AG09309 (cell line): ENCODE measurements around the gene SLC25A12.

Experiments used
- DNase-seq: peaks from one replicate; pipeline ENCODE4 v3.0.0-alpha.2; 2010; ENCODE audit warnings: low read depth
- H3K4me3 ChIP-seq: 2 replicates; pipeline ENCODE4 v1.5.1; 2011; ENCODE audit warnings: mild to moderate bottlenecking, low read depth, low read length, moderate library complexity; ENCODE audit not compliant: control insufficient read depth
- CTCF ChIP-seq: IDR thresholded peaks from 2 replicates; pipeline ENCODE4 v1.5.1; 2011; ENCODE audit warnings: mild to moderate bottlenecking, low read depth, low read length, inconsistent platforms; ENCODE audit not compliant: insufficient read depth, control insufficient read depth; ENCODE audit errors: missing control alignments

SLC25A12 gene

GRCh38 chr2:171878481-171878993 is 15.5 kb downstream of the SLC25A12 start:
- no peak for TF ChIP-seq CTCF
- no peak overlapping the region for H3K4me3 ChIP-seq
- DNase-seq = peak; percentile 39

- TF ChIP-seq CTCF = no peak
- H3K4me3 ChIP-seq = no peak overlapping the region
- no peak for DNase-seq
These were observed 19.1 kb downstream of the SLC25A12 start for GRCh38 chr2:171874963-171875362.

GRCh38 chr2:171874517-171874916 is 19.5 kb downstream of the SLC25A12 start:
- TF ChIP-seq CTCF = no peak
- no peak overlapping the region for H3K4me3 ChIP-seq
- DNase-seq = no peak

- TF ChIP-seq CTCF = no peak
- H3K4me3 ChIP-seq = no peak overlapping the region
- DNase-seq = no peak
These were observed 29.6 kb downstream of the SLC25A12 start for GRCh38 chr2:171864357-171864985.

GRCh38 chr2:171862501-171862900 is 31.5 kb downstream of the SLC25A12 start:
- no peak for DNase-seq
- no peak overlapping the region for H3K4me3 ChIP-seq
- TF ChIP-seq CTCF = no peak

DNA sequence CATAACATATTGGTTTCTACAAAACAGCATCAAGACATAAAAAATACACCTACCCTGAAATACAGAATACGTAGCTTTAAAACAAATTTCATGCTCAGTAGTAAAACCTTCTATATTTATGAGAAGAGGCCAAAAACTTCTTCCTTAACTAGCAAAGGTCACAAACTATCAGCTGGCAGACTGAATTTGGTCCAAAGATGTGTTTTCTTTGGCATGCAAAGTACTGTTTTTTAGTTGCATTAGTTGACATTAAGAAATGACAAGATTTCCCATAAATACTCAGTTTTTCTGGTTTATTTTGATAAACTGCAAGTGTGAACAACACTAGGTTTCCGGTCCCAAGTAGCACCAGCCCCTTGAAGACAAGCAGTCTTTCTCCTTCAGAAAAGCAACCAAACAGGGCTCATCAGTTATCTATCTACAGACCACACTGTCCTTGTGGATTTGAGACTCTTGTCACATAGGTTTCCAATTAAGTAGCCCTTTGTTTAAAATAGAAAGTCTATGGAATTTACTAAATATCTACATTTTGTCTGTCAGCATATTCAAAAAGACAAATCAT is 35.6 kb downstream of the SLC25A12 start:
- H3K4me3 ChIP-seq = no peak overlapping the region
- no peak for TF ChIP-seq CTCF
- no peak for DNase-seq

- no peak for DNase-seq
- TF ChIP-seq CTCF = no peak
- H3K4me3 ChIP-seq = no peak overlapping the region
These were observed 38.6 kb downstream of the SLC25A12 start for GRCh38 chr2:171855401-171855800.
